GM10847 (cell line): ENCODE results near the gene CLK4.

ENCODE experiments used
- POLR2A ChIP-seq: IDR thresholded peaks from 2 replicates; pipeline ENCODE4 v1.6.1; 2011; ENCODE audit not compliant: insufficient read length; ENCODE audit errors: extremely low read depth

CLK4 gene

DNA sequence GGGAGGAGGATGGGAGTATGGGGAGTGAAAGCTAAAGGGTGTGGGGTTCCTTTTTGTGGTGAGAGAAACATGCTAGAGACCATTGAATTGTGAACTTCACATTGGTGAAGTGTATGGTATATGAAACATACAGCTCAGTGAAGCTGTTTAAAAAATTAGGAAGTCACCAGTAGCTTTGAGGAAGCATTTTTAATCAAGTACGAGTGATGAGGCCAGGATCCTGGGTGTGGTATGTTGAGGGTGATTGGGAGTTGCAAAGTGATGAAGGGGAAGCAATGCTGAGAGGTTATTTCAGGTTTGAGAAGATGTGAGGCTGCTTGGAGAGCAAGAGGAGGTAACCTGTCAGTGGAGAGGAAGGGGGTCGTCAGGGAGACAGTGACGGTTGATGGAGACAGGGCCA is 22.7 kb upstream of the CLK4 start:
- no peak for TF ChIP-seq POLR2A

- no peak for TF ChIP-seq POLR2A
Observed at GRCh38 chr5:178644826-178645545, 18.1 kb upstream of the CLK4 start.

DNA sequence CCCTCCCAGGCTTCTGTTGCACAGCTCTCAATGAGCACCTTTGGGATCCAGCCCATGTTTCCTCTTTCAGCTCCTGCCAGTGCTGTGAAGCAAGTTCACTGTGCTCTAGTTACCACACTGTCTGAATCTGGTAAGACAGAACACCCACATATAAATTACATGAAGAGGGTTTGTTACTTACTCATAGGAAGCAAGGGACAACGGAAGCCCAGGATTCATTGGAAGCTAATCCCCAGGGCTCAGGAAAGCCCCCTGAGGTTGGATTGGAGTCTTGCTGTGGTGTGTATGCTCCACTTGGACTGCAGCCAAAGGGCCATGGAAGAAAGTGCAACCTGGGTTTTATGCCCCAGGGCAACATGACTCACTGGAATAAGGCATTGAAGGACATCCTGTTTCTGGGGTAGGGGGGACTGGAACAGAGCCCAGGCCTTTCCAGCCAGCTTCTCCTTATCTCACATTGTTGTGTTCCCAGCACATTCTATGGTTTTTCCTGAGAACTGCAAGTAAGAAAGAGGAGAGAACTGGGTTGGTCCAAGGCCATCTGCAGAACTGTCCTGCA is 15.6 kb upstream of the CLK4 start:
- no peak for TF ChIP-seq POLR2A

DNA sequence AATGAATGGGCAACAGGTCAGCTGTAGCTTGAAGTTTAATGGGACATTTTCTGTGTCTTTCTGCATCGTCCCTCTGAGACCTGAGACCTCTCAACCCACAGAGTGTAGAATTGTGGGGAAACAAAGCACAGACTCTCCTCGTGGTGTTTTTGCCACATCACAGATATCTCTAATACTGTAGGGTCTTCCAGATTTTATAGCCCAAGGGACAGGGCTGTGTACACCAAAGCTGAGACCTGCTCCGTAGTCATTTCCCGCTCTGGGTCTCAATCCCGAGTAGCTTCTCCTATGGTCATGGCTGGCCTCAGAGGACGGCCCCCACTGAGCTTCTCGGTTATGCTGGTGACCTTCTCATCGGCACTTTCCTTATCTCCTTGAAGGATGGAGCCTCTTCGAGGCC is 14.9 kb upstream of the CLK4 start:
- TF ChIP-seq POLR2A: no peak

GRCh38 chr5:178640331-178641045 is 13.6 kb upstream of the CLK4 start:
- no peak for TF ChIP-seq POLR2A

DNA sequence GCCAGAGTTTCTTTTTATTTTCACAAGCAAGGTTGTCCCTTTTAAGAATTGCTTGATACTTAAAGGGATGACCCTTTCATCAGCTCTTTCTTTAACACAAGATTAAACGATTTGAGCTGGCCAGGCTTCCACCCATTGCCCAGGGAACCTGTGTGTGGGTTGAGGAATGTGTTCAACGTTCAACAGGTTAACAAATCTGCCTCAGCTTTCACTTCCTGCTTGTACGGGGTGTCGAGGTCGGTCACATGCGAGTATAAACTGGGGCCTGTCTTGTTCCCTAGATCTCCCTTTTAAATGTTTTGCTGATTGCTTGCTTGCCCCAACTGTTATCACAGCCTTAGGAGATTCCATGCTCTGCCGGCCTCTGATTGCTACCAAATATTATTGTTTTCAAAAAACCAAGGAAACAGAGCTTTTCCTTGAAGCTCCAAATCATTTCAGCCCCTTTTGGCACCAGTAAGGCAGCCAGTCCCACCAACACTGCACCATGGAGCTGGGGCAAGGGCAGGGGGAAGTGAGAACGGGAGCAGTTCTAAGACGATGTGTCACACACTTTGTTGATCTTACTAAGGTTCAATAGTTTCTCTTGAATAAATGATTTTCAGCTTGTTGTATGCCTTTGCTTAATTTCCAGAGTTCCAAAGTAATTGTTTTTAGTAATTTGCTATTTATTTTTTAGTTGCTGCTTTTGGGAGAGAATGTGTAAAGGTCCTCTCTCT is 10.7 kb upstream of the CLK4 start:
- TF ChIP-seq POLR2A: no peak

- no peak for TF ChIP-seq POLR2A
Observed at GRCh38 chr5:178632285-178632684, 5.4 kb upstream of the CLK4 start.

GRCh38 chr5:178630951-178631350 is 4.1 kb upstream of the CLK4 start:
- no peak for TF ChIP-seq POLR2A

DNA sequence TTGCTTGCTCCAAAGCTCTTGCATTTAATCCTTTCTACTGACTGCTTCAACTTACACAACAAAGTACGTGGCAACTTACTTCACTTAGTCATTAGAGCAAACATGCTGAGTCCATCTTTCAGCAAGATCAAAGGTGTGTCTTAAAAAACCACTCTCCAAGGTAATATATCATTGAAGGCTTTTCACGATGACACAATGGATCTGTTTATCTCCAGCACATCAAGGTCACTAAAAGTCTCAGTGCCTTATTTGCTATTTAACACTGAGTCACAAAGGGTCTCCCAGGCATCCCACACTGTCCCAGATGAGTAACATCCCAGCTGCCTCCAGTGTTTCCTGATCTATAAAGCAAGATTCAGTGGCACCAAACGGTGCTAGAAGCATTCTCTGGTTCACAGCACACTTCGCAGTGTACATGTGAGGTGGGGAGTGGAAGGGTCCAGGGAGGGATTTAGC is 3.7 kb upstream of the CLK4 start:
- TF ChIP-seq POLR2A: no peak

DNA sequence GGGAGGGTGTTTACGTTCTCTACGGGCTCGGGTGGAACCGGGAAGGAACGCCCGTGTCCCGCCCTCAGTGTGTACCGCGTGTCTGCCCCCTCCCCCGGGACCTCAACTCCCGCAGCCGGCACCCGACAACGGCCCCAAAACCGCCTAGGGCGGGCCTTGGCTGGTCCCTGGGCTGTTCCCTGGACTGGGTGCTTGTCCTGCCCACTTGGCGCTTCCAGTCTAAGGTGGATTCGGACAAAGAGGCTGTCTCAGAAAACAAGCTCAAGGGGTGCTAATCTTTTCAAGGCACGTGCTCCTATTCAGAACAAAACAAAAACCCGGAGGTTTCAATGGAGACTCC is 379 bp upstream of the CLK4 start:
- no peak for TF ChIP-seq POLR2A

DNA sequence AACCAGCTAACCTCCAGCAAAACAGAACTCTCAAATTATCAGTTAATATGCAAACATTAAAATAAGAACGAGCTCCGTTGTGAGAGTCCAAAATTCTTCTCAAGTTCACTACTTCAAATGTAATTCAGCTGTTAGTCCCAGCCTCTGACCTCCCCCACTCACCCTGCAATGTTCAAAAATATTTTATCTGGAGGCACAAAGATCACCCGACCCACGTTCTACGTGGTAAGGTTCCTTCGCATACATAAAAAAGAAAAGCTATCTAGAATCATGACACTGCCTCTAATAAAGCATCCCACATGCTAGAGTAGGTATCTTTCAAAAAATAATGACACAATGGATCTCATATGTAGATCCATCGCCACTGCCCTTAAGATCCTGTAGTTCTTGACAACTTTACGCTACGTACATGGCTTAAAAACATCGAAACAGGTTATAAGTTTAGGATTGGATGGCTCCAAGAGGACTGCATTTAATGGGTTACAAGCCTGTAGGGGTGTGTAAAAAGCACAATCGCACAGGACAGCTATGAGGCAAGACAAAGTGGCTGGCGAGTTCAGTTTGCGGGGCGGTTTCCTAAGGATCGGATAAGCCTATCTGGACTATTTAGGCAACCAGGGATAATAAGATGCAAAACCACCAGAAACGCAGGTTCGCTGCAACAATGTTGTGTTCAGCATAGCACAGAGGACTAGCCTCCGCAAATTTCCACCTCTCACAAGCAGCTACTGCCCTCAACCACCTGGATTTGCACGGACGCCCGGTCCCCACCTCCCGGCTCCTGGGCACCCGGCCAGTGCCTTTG is 969 bp downstream of the CLK4 start:
- no peak for TF ChIP-seq POLR2A

DNA sequence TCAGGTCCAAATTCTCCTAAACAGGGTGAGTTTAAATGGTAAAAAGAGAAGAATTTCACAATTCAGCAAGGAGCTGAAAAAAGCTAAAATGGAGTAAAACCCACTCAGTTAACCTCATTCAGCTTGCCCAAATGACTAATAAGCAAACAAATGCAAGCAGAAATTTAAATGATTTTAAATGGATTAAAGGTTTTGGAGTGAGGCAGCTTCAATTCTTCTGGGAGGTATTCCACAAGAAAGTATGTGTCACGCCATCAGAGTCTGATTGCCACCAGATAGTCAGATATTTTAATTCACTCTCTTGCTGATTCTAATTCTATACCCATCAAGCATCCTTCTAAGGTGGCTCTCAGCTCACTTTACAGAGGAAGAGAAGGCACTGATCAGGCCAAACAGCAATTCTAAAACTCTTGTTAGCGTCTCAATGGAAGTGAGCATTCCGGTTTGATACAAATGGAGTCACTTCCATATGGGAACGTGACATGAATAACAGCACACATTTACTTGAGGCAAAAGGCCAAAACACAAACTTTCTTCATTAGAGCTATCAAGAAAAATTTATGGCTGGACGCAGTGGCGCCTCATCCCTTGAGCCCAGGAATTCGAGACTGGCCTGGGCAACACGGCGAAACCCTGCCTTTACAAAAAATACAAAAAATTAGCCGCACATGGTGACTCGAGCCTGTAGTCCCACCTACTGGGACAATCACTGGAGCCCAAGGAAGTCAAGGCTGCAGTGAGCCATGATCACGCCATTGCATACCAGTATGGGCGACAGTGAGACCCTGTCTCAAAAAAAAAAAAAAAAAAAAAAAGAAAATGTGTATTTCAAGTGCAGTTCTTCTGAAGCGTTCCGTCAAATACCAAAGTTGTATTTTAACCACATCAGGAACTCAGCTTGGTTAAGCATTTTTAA is 2.0 kb downstream of the CLK4 start:
- no peak for TF ChIP-seq POLR2A

GRCh38 chr5:178622679-178623247 is 4.1 kb downstream of the CLK4 start:
- TF ChIP-seq POLR2A: no peak

DNA sequence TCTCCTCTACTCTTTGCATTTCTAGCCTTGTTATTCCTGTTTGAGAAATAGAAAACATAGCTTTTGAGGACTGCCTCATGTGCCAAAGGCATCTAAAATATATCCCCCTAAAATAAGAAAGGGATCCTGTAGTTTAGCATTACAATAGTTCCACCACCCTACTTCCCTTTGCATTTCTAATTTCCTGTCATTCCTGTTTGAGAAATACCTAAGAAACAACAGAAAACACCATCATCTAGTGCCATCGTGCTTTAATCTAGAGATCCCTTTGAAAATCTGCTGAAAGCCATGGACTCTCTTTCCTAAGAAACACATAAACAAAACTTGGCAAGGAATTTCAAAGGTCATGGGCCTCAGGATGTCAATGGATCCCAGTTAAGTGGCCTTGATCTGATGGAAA is 7.5 kb downstream of the CLK4 start:
- no peak for TF ChIP-seq POLR2A
